SKM-1 (cell line): Measurements from ENCODE around the gene SPATA19.

Experiments used
- DNase-seq: peaks from one replicate; lab custom pipeline; 2025; ENCODE audit not compliant: unreplicated experiment; lab: John Stamatoyannopoulos, UW

SPATA19 gene

GRCh38 chr11:133835593-133836548 lies 9.4 kb downstream of the SPATA19 start:
- no peak for DNase-seq

GRCh38 chr11:133834682-133835592 lies 10.4 kb downstream of the SPATA19 start:
- no peak for DNase-seq

- no peak for DNase-seq
Observed at GRCh38 chr11:133833898-133834681, 11.2 kb downstream of the SPATA19 start.

GRCh38 chr11:133832991-133833897 lies 12.1 kb downstream of the SPATA19 start:
- no peak for DNase-seq

- DNase-seq, result no peak
Observed at GRCh38 chr11:133832096-133832990, 13.0 kb downstream of the SPATA19 start.

- DNase-seq, result no peak
Observed at GRCh38 chr11:133830931-133831907, 14.1 kb downstream of the SPATA19 start.

- DNase-seq, result no peak
Observed at GRCh38 chr11:133829566-133829965, 15.7 kb downstream of the SPATA19 start.

- DNase-seq, result no peak
Observed at GRCh38 chr11:133828871-133829270, 16.4 kb downstream of the SPATA19 start.

- DNase-seq, result no peak
Observed at GRCh38 chr11:133827556-133827955, 17.8 kb downstream of the SPATA19 start.

GRCh38 chr11:133826866-133827265 lies 18.4 kb downstream of the SPATA19 start:
- no peak for DNase-seq

GRCh38 chr11:133825666-133826065 lies 19.6 kb downstream of the SPATA19 start:
- no peak for DNase-seq

- DNase-seq, result no peak
Observed at GRCh38 chr11:133825156-133825555, 20.2 kb downstream of the SPATA19 start.

- DNase-seq, result no peak
Observed at GRCh38 chr11:133824593-133824992, 20.7 kb downstream of the SPATA19 start.

GRCh38 chr11:133823614-133824013 lies 21.7 kb downstream of the SPATA19 start:
- DNase-seq, result no peak

- no peak for DNase-seq
Observed at GRCh38 chr11:133823211-133823610, 22.1 kb downstream of the SPATA19 start.

GRCh38 chr11:133821776-133822175 lies 23.5 kb downstream of the SPATA19 start:
- no peak for DNase-seq

GRCh38 chr11:133819746-133820315 lies 25.5 kb downstream of the SPATA19 start:
- DNase-seq, result no peak
